ENCODE measurements around the gene P2RY10. TPM values are rescaled to one million over a fixed set of nuclear protein-coding genes. Genes with fewer than 3 reads are reported as not detected.
"Not testable (repeated sequence)": the region's sequence is repeated elsewhere in the genome, so short reads cannot be mapped to it uniquely, and the experiment has no call there.

The P2RY10 gene, protein sequence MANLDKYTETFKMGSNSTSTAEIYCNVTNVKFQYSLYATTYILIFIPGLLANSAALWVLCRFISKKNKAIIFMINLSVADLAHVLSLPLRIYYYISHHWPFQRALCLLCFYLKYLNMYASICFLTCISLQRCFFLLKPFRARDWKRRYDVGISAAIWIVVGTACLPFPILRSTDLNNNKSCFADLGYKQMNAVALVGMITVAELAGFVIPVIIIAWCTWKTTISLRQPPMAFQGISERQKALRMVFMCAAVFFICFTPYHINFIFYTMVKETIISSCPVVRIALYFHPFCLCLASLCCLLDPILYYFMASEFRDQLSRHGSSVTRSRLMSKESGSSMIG
- total RNA-seq (2014; rRNA removed; shearing (Covaris generic)): not detected in 2 replicates
- polyA plus RNA-seq (2014; cell fraction: nucleus; rRNA removed): not detected in 2 replicates

DNA sequence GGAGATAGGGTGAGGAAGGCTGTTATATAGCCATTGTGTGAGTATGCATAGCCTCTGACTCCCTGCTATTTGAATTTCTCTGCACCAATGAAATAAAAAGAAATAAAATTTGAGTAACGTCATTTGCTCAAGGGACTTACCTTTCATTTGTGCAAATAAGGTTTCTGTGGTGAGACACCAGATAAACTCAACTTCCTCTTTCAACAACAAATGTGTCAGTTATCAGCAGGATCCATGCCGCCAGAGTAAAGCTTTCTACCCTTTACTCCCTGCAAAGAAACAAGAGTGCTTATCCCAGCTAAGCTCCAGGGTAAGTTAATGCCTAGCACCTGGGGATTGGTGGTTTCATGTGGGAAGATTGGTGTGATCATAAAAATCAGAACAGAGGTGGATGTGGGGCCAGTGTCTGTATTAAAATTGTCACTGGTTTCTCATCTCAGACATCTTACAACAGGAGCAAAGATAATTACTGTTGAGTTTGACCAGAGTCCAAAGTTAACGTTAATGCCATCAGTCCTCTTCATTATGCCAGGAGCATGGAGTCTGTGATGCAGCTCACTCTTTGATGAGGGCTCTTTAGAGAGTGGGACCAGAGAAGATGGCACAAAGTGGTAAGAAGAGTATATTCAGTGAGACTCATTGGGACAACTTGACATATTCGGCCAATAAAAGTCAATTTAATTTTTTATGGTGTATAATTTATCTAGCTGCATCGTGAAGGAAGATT lies at the start of gene P2RY10:
TSS of gene P2RY10 (plus strand) at position 206 of the 727 bp plus-strand sequence. CDS start 15,130 bp downstream, outside the sequence.
- no peak for DNase-seq (ENCODE audit: extremely low read depth, low read depth)

DNA sequence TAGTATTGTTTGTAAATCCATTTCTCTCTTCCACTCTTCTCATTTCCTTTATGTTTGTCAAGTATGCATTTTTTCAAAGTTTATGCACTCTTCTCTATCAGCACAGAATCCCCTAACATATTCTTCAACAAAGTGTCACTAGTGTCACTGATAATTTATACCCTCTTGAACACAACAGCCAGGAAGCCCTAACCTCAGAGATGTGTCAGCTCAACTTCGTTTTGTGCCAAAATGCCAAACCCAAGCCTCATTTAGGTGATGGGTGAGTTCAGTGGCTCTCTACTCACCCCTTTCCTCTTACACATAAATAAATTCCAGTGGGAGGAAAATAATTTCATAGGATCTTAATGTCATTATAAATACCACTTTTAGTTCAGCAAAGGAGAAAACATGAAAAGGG lies 22.4 kb upstream of the P2RY10 start:
- no peak for DNase-seq (ENCODE audit: extremely low read depth, low read depth)

GRCh38 chrX:78923198-78924015 lies 21.8 kb upstream of the P2RY10 start:
- DNase-seq (ENCODE audit: extremely low read depth, low read depth): no peak

GRCh38 chrX:78931814-78932213 lies 13.4 kb upstream of the P2RY10 start:
- DNase-seq (ENCODE audit: extremely low read depth, low read depth): no peak

GRCh38 chrX:78934866-78935265 lies 10.3 kb upstream of the P2RY10 start:
- DNase-seq (ENCODE audit: extremely low read depth, low read depth): no peak

DNA sequence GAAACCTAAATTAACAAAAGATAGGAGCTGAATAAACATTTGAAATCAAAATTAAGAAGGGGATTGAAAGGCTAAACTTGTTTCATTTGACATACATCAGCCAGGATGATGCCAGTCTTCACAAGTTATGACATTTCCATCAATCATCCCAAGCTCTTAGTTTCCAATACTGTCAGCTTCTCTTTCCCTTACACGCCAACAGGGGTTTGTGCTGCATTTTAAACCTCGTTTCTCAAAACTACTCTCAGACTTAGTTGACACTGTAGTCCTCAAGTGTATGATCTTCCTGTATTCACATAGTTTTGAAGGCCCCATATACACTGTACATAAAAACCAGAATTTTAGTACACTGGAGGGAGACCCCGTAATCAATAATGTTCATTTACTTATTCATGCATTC lies 840 bp upstream of the P2RY10 start:
- DNase-seq (ENCODE audit: extremely low read depth, low read depth): no peak

DNA sequence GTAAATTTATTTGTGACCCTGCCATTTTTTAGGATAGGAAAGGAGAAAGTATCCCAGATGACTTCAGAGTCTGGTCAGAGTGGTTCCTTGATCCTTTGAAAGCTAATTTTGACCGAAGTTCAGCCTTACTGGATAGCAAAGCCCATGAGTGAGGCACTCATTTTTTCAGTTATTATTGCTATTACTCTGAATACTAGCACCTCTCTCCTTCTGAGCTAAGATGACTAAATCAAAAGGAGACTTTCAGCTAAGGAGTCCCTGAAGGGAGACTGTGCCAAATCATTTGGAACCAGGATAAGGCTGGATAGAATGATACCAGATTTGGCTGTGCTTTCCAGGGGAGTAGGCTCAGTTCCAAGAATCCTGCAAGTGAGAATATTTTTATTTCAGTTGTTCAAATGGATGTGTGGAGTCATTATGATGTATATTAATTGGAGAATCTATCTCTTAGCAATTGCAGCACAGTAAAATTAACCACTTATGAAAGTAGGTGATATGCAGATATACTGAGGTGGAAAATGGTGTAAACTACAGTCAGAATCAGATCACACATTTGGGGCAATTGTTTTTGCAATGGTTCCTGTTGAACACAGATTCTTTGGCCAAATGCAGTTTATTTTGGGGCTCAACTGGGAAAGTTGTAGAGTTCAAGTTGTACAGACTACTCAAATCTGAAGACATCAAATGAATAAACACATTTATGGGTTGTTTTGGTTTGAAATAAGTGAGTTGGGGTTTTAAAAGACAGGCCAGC lies 1.2 kb downstream of the P2RY10 start:
- DNase-seq (ENCODE audit: extremely low read depth, low read depth): no peak

DNA sequence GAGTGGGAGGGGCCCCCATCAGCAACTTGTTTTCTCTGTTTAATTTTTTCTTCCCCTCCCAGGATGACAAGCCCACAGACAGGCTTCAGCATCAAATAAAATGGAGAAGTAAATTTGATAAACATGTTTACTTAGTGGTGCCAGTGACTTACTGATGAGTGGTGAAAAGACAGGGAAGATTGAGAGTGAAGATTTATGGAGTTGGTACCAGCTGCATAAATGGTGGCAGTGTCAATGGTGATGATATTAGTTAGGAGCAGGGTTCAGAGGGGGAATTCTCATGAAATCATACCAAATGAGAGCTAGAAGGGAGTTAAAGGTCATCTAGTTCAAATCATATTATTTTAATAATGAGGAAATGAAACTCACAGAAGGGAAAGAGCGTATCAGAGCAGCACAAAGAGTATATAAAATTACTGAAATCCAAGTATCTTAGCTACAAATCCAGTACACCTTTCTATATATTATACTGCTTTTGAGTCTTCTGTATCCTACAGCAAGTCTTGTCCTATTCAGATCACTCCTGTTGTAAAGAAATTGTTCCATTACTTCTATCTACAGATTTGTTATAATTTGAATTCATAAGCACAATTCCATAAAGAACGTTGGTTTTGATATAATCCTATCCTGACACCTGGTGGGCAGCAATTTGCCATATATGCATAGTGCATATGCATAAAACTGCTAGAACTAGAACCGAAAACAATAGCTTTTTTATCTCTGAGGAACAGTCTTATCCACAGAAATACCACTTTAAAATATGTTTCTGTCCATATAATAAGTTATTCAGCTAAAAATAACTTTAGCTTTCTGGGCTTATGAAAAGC lies 5.0 kb downstream of the P2RY10 start:
- DNase-seq (ENCODE audit: extremely low read depth, low read depth): no peak

DNA sequence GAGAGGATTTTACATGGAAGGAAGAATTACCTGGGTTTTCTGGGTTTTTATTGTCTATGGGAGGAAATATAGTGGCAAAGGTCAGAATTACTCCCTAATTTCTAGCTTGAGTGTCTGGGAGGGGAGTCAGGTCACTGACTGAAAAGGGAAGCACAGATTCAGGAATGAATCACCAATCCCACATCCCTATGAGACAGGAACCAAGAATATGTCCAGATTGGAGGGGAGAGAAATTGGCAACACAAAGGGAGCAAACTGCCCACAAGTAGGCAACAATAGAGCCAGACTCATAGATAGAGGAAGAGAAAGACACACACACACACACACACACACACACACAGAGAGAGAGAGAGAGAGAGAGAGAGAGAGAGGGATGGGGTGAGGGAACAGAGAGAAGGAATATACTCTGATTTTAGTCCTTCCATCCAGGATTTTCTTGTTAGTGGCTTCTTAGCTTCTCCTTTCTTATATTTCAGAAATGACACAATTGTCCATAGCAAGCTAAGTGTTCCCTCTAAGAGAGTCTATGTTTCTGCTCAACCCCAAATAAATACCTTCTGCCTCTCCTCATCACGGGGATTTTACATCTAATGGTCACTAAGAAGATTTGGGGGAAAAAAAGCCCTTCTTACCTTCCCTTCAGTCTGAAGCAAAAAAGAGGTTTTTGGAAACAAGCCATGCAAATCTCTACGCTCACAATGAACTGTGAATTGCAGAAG lies 12.0 kb downstream of the P2RY10 start:
- no peak for DNase-seq (ENCODE audit: extremely low read depth, low read depth)

DNA sequence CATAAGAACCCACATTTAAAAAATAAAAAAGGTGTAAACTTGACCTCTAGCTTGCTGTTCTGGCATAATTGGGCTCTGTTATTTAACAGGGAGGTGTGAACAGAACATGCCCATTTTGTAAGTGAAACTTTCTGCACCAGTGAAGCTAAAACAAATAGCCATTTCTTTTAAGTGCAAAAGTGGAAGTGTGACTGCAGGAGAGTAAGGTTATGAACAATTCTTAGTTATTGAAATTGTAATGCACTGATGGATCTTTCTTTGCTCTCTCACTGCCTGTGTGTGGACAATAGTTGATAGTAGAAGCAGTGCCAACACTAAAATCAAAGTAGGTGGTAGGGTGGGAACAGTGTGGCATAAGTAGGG lies 12.6 kb downstream of the P2RY10 start:
- no peak for DNase-seq (ENCODE audit: extremely low read depth, low read depth)

GRCh38 chrX:78958419-78959116 lies 13.4 kb downstream of the P2RY10 start:
- DNase-seq (ENCODE audit: extremely low read depth, low read depth): no peak

DNA sequence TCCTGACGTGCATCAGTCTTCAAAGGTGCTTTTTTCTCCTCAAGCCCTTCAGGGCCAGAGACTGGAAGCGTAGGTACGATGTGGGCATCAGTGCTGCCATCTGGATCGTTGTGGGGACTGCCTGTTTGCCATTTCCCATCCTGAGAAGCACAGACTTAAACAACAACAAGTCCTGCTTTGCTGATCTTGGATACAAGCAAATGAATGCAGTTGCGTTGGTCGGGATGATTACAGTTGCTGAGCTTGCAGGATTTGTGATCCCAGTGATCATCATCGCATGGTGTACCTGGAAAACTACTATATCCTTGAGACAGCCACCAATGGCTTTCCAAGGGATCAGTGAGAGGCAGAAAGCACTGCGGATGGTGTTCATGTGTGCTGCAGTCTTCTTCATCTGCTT lies 15.7 kb downstream of the P2RY10 start:
- DNase-seq (ENCODE audit: extremely low read depth, low read depth): no peak

- DNase-seq (ENCODE audit: extremely low read depth, low read depth): no peak
These were observed 19.4 kb downstream of the P2RY10 start for GRCh38 chrX:78964598-78964997.

DNA sequence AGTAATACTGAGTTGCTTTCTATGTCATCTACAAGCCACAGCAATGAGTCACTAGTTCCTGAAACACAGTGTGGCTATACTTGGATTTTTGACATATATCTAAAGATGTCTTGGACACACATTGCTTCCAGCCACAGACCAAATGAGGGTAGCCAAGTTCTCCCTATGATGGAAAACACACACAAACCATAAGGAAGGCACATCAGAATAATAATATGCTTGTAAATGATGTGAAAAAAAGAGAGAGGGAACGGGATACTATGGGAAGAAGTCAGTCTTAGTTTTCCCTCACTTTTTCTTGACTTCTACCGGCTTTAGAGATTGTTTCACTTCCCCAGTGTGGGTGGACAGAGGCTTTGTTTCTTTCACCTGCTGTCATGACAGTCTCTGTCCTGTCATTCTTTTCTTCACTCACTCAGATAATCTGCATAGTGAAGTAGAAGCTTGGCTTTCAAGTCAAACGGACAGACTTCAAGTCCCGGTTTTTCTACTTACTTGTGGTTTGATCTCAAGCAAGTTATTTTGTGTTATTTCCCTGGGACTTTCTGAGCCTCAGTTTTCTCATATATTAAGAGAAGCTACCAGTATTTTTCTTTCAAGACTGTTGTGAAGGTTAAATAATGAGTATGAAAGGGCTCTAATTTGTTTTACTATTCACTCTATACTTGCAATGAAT lies 34.7 kb downstream of the P2RY10 start:
- no peak for DNase-seq (ENCODE audit: extremely low read depth, low read depth)

DNA sequence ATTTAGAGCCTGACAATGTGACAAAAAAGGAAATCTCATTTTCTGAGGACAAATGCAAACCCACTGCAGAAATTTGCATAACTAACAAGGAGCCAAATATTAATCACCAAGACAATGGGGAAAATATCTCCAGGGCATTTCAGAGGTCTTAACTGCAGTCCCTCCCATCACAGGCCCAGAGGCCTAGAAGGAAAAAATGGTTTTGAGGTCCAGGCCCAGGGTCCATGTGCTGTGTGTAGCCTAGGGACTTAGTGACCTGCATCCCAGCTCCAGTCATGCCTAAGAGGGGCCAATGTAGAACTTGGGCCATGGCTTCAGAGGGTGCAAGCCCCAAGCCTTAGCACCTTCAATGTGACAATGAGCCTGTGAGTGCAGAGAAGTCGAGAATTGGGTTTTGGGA lies 44.2 kb downstream of the P2RY10 start:
- DNase-seq (ENCODE audit: extremely low read depth, low read depth): no peak

DNA sequence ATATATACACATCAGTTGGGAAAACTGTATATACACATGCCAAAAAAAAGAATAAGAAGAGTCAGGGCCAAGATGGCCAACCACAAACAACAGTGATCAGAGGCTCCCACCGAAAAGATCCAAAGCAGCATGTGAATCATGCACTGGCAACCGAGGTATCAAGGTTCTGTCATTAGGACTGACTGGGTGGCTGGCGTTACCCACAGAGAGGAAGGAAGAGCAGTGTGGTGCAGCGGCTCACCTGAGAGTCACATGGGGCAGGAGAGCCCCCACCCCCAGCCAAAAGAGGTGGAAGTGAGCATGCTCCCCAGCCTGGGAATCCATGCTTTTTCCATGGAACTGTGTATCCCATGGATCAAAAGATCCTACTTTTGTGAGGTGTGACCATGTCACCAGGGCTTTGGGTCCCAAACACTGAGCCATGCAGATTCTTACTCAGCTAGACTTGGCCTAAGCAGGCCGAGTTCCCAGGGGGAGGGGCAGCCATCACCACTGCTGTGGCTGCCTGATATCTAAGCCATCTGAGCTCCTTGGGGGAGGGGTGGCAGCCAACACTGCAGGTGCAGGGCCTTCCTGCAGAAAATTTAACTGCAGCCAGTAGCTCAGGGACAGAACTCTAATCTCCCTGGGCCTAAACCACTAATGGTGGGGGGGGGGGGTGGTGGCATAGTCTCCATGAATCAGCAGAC lies 52.8 kb downstream of the P2RY10 start:
- DNase-seq (ENCODE audit: extremely low read depth, low read depth): no peak

DNA sequence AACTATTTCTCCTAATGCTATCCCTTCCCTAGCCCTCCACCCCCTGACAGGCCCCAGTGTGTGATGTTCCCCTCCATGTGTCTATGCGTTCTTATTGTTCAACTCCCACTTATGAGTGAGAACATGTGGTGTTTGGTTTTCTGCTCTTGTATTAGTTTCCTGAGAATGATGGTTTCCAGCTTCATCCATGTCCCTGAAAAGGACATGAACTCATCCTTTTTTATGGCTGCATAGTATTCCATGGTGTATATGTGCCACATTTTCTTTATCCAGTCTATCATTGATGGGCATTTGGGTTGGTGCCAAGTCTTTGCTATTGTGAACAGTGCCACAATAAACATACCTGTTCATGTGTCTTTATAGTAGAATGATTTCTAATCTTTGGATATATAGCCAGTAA lies 62.3 kb downstream of the P2RY10 start:
- not testable (repeated sequence) for DNase-seq (ENCODE audit: extremely low read depth, low read depth)
